ENCODE data around the gene GRM7. TPM values are rescaled to one million over a fixed set of nuclear protein-coding genes. Genes with fewer than 3 reads are reported as not detected.

GRM7 gene
- total and polyA plus RNA-seq, 4 experiments from 2014 or later = not detected

- H3K4me1 Mint-ChIP-seq = no peaks in the 10 kb centered on the region
- H3K36me3 Mint-ChIP-seq = no peaks in the 10 kb centered on the region
- Histone ChIP-seq H3K27me3 (ENCODE audit: insufficient read depth, low read length) (no peaks in the 10 kb centered on the region), H3K4me1 (ENCODE audit: insufficient read depth, low read length) (no peaks in the 10 kb centered on the region), H3K4me3 (ENCODE audit: low read length in 2 of 2) (no peak overlapping the region), H3K27ac (ENCODE audit: low read depth, low read length) (no peak overlapping the region), H3K36me3 (ENCODE audit: insufficient read depth, low read length) (no peaks in the 10 kb centered on the region), H3K9me3 (ENCODE audit: control insufficient read depth in 1 of 2, low read length in 2 of 2) (no peaks in the 10 kb centered on the region)
- no peaks in the 10 kb centered on the region for H3K27me3 Mint-ChIP-seq
- intact Hi-C loops (cut with micrococcal nuclease) = no loop called here
- H3K4me3 Mint-ChIP-seq = no peak overlapping the region
- DNase-seq = no peak
- POLR2A ChIA-PET (ENCODE audit: partially characterized antibody) = no interaction called here
- CTCF ChIA-PET (ENCODE audit: partially characterized antibody) = no interaction called here
- no peak overlapping the region for H3K27ac Mint-ChIP-seq
- peaks cover 0 to 20% (median 12%) of the 10 kb centered on the region in 8 donors for H3K9me3 Mint-ChIP-seq
These were observed 576.3 kb downstream of the GRM7 start for GRCh38 chr3:7437231-7437630.

- H3K27ac Mint-ChIP-seq = no peak overlapping the region
- ChIA-PET POLR2A (ENCODE audit: partially characterized antibody) (no interaction called here), CTCF (ENCODE audit: partially characterized antibody) (no interaction called here)
- H3K9me3 ChIP-seq (ENCODE audit: control insufficient read depth in 1 of 2, low read length in 2 of 2) = no peaks in the 10 kb centered on the region
- no peak overlapping the region for H3K27ac ChIP-seq (ENCODE audit: low read depth, low read length)
- H3K27me3 Mint-ChIP-seq = no peaks in the 10 kb centered on the region
- no peaks in the 10 kb centered on the region for H3K4me1 ChIP-seq (ENCODE audit: insufficient read depth, low read length)
- no peak overlapping the region for H3K4me3 Mint-ChIP-seq
- H3K9me3 Mint-ChIP-seq = peaks cover 0 to 9% (median 3%) of the 10 kb centered on the region in 8 donors
- H3K27me3 ChIP-seq (ENCODE audit: insufficient read depth, low read length) = no peaks in the 10 kb centered on the region
- H3K36me3 Mint-ChIP-seq = no peaks in the 10 kb centered on the region
- H3K4me1 Mint-ChIP-seq = no peaks in the 10 kb centered on the region
- H3K36me3 ChIP-seq (ENCODE audit: insufficient read depth, low read length) = no peaks in the 10 kb centered on the region
- DNase-seq = no peak
- no peak overlapping the region for H3K4me3 ChIP-seq (ENCODE audit: low read length in 2 of 2)
- intact Hi-C loops (cut with micrococcal nuclease) = no loop called here
These were observed 578.3 kb downstream of the GRM7 start for GRCh38 chr3:7439101-7439680.

- DNase-seq = no peak
- no peaks in the 10 kb centered on the region for H3K36me3 ChIP-seq (ENCODE audit: insufficient read depth, low read length)
- Mint-ChIP-seq H3K27ac (no peak overlapping the region), H3K9me3 (peaks cover 0 to 7% (median 0%) of the 10 kb centered on the region in 8 donors), H3K4me3 (no peak overlapping the region), H3K36me3 (no peaks in the 10 kb centered on the region), H3K27me3 (peaks cover 0 to 2% of the 10 kb centered on the region in 2 donors), H3K4me1 (no peaks in the 10 kb centered on the region)
- CTCF ChIA-PET (ENCODE audit: partially characterized antibody) = no interaction called here
- POLR2A ChIA-PET (ENCODE audit: partially characterized antibody) = no interaction called here
- no peaks in the 10 kb centered on the region for H3K9me3 ChIP-seq (ENCODE audit: control insufficient read depth in 1 of 2, low read length in 2 of 2)
- intact Hi-C loops (cut with micrococcal nuclease) = no loop called here
- H3K4me3 ChIP-seq (ENCODE audit: low read length in 2 of 2) = no peak overlapping the region
- no peak overlapping the region for H3K27ac ChIP-seq (ENCODE audit: low read depth, low read length)
- H3K27me3 ChIP-seq (ENCODE audit: insufficient read depth, low read length) = no peaks in the 10 kb centered on the region
- no peaks in the 10 kb centered on the region for H3K4me1 ChIP-seq (ENCODE audit: insufficient read depth, low read length)
These were observed 584.0 kb downstream of the GRM7 start for GRCh38 chr3:7444886-7445285.

- intact Hi-C loops (cut with micrococcal nuclease) = no loop called here
- H3K4me3 Mint-ChIP-seq = no peak overlapping the region
- POLR2A ChIA-PET (ENCODE audit: partially characterized antibody) = no interaction called here
These were observed 584.4 kb downstream of the GRM7 start for GRCh38 chr3:7445331-7445730.

GRCh38 chr3:7447197-7447769 lies 586.4 kb downstream of the GRM7 start:
- Histone ChIP-seq H3K4me1 (ENCODE audit: insufficient read depth, low read length) (no peaks in the 10 kb centered on the region), H3K9me3 (ENCODE audit: control insufficient read depth in 1 of 2, low read length in 2 of 2) (no peaks in the 10 kb centered on the region), H3K36me3 (ENCODE audit: insufficient read depth, low read length) (no peaks in the 10 kb centered on the region), H3K4me3 (ENCODE audit: low read length in 2 of 2) (no peak overlapping the region), H3K27ac (ENCODE audit: low read depth, low read length) (no peak overlapping the region), H3K27me3 (ENCODE audit: insufficient read depth, low read length) (no peaks in the 10 kb centered on the region)
- CTCF ChIA-PET (ENCODE audit: partially characterized antibody) = no interaction called here
- Mint-ChIP-seq H3K4me3 (no peak overlapping the region), H3K4me1 (no peaks in the 10 kb centered on the region), H3K9me3 (peaks cover 0 to 13% (median 0%) of the 10 kb centered on the region in 8 donors), H3K36me3 (no peaks in the 10 kb centered on the region), H3K27me3 (peaks cover 0 to 2% of the 10 kb centered on the region in 2 donors), H3K27ac (no peak overlapping the region)
- DNase-seq = no peak
- intact Hi-C loops (cut with micrococcal nuclease) = no loop called here
- POLR2A ChIA-PET (ENCODE audit: partially characterized antibody) = no interaction called here

More at GRCh38 chr3:7445331-7445730, 584.4 kb downstream of the GRM7 start:
- H3K27ac Mint-ChIP-seq = no peak overlapping the region
- H3K27me3 ChIP-seq (ENCODE audit: insufficient read depth, low read length) = no peaks in the 10 kb centered on the region
- no peak overlapping the region for H3K27ac ChIP-seq (ENCODE audit: low read depth, low read length)
- no peaks in the 10 kb centered on the region for H3K4me1 ChIP-seq (ENCODE audit: insufficient read depth, low read length)
- H3K36me3 Mint-ChIP-seq = no peaks in the 10 kb centered on the region
- CTCF ChIA-PET (ENCODE audit: partially characterized antibody) = no interaction called here
- no peaks in the 10 kb centered on the region for H3K36me3 ChIP-seq (ENCODE audit: insufficient read depth, low read length)
- H3K4me3 ChIP-seq (ENCODE audit: low read length in 2 of 2) = no peak overlapping the region
- no peaks in the 10 kb centered on the region for H3K9me3 ChIP-seq (ENCODE audit: control insufficient read depth in 1 of 2, low read length in 2 of 2)
- peaks cover 0 to 2% of the 10 kb centered on the region in 2 donors for H3K27me3 Mint-ChIP-seq
- H3K4me1 Mint-ChIP-seq = no peaks in the 10 kb centered on the region
- H3K9me3 Mint-ChIP-seq = peaks cover 0 to 7% (median 0%) of the 10 kb centered on the region in 8 donors
- DNase-seq = no peak

GRCh38 chr3:7456386-7456785 lies 595.5 kb downstream of the GRM7 start:
- Mint-ChIP-seq H3K27ac (no peak overlapping the region), H3K4me1 (no peaks in the 10 kb centered on the region), H3K9me3 (peaks cover 0 to 6% (median 0%) of the 10 kb centered on the region in 8 donors), H3K4me3 (no peak overlapping the region), H3K36me3 (no peaks in the 10 kb centered on the region), H3K27me3 (no peaks in the 10 kb centered on the region)
- no peak for DNase-seq
- Histone ChIP-seq H3K36me3 (ENCODE audit: insufficient read depth, low read length) (no peaks in the 10 kb centered on the region), H3K4me3 (ENCODE audit: low read length in 2 of 2) (no peak overlapping the region), H3K27me3 (ENCODE audit: insufficient read depth, low read length) (no peaks in the 10 kb centered on the region), H3K9me3 (ENCODE audit: control insufficient read depth in 1 of 2, low read length in 2 of 2) (no peaks in the 10 kb centered on the region), H3K27ac (ENCODE audit: low read depth, low read length) (no peak overlapping the region), H3K4me1 (ENCODE audit: insufficient read depth, low read length) (no peaks in the 10 kb centered on the region)
- CTCF ChIA-PET (ENCODE audit: partially characterized antibody) = no interaction called here
- POLR2A ChIA-PET (ENCODE audit: partially characterized antibody) = no interaction called here
- intact Hi-C loops (cut with micrococcal nuclease) = no loop called here

- Histone ChIP-seq H3K4me1 (ENCODE audit: insufficient read depth, low read length) (no peaks in the 10 kb centered on the region), H3K36me3 (ENCODE audit: insufficient read depth, low read length) (no peaks in the 10 kb centered on the region), H3K4me3 (ENCODE audit: low read length in 2 of 2) (no peak overlapping the region), H3K9me3 (ENCODE audit: control insufficient read depth in 1 of 2, low read length in 2 of 2) (no peaks in the 10 kb centered on the region), H3K27ac (ENCODE audit: low read depth, low read length) (no peak overlapping the region), H3K27me3 (ENCODE audit: insufficient read depth, low read length) (no peaks in the 10 kb centered on the region)
- ChIA-PET CTCF (ENCODE audit: partially characterized antibody) (no interaction called here), POLR2A (ENCODE audit: partially characterized antibody) (no interaction called here)
- intact Hi-C loops (cut with micrococcal nuclease) = no loop called here
- H3K4me1 Mint-ChIP-seq = no peaks in the 10 kb centered on the region
- peaks cover 0 to 6% (median under 1%) of the 10 kb centered on the region in 8 donors for H3K9me3 Mint-ChIP-seq
- DNase-seq = no peak
- H3K27me3 Mint-ChIP-seq = no peaks in the 10 kb centered on the region
- H3K27ac Mint-ChIP-seq = no peak overlapping the region
- no peaks in the 10 kb centered on the region for H3K36me3 Mint-ChIP-seq
- no peak overlapping the region for H3K4me3 Mint-ChIP-seq
These were observed 600.4 kb downstream of the GRM7 start for GRCh38 chr3:7461202-7461825.

All from CD4-positive, alpha-beta memory T cell (primary cell).